Activated CD4-positive, alpha-beta T cell treated with anti-CD3 and anti-CD28 coated beads for 1 hour (primary cell): ENCODE data around the gene ALDH1B1.
A peak's percentile ranks its signal among the peaks of the same experiment; 100 is the strongest.

Experiments used
- DNase-seq: peaks from one replicate; pipeline ENCODE4 v3.0.0-alpha.2; 2020

ALDH1B1 gene

DNA sequence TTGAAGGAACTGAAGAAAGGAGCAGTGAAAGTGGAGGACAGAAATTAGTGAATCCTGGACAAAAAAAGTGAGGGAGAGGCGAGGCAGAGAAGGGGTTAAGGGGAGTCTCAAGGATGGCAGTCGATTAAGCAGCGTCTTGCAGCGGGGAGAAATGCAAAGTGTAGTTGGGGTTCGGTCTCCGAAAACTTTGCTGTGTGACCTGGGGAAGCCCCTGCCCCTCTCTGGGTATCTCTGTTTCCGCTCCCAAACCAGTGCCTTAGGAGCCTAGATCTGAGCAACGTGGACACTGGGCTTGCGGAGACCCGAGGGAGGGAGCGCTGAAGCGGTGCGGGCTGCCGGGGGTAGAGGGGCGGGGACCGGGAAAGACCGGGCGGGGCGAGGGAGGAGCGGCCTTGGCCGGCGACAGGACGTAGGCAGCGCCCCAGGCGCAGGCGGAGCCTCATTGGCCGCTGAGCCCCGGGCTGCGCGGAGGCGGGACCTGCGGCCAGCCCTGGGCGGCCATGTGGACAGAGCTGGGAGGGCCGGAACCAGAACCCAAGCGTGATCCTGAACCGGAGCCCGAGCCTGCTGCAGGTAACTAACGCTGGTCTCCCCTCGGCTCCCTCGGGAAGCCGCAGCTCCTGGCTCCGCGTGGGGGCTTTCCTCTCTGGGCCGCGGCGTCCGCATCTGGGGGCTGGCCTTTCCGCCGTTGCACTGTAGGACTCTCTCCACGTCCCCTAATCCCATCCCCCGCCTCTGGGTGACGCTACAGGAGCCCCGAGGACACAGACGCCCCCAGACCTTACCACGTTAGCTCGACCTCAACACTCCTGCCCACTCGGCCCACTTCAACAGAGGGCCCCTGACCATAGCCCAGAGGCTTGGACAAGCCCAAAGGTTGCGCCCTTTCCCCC lies at the start of gene ALDH1B1:
TSS of gene ALDH1B1 (plus strand) at position 468 of the 893 bp plus-strand sequence. CDS start 3,047 bp downstream, outside the sequence.
- peak; percentile 32 for DNase-seq

- DNase-seq, result no peak
These were observed 49.5 kb upstream of the ALDH1B1 start for GRCh38 chr9:38343037-38343436.

GRCh38 chr9:38343552-38343951 lies 49.0 kb upstream of the ALDH1B1 start:
- DNase-seq, result no peak

- no peak for DNase-seq
These were observed 47.8 kb upstream of the ALDH1B1 start for GRCh38 chr9:38344566-38345324.

DNA sequence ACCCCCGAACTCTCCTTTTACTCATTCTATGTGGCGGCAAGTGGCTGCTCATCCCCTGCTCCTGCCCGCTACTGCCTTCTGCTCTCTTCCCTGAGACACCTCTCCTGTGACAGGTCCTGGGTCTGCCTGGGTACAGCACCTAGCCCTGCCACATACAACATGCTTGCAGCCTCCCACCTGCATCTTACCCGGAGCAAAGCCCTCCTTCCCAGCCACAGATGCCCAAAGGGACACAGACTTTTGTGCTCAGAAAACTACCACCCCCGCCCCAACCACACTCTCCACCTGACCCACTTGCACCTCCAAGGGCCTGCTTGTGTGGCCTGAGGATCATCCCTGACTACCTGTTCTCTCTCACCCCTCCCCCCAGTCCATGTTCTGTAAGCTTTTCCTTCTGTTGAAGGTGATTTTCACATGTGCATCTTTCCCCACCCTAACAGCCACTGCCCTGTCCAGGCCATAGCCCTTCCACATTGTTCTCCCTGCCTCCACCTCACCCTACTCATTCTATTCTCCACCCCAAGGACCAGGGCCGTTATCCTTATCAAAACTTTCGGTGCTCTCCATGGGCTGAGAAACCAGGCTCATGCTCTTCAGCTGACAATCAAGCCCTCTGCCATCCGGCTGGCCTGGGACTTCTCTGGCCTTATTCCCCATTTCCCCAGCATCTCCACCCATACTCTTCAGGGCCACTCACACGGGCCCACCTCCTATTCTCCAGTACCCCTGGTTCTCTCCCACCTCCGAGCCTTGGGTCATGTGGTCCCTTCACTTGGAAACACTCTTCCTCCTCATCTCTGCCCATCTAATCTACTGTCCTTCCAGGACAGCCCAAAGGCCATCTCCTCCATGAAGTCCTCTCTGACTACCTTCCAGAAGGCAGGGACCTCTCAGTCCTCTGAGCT lies 46.4 kb upstream of the ALDH1B1 start:
- DNase-seq, result no peak

DNA sequence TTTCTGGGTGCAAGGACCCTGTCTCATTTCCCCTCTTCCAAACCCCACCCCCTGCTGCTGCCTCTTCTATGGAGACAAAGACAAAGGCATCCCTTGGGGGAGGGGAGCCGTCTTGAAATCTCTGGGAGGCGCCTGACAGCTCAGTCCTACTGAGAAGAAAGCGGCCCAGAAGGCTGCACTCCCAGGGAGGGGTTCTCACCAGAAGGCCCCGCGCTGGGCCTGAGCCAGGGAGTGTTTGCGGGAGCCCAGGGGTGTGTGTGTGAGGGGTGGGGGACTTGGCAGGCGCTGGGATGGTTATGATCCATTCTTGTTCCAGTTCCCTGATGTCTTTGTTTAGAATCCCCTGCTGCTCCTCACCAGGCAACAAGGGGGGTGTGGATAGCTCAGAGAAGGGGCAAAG lies 45.7 kb upstream of the ALDH1B1 start:
- DNase-seq, result no peak

DNA sequence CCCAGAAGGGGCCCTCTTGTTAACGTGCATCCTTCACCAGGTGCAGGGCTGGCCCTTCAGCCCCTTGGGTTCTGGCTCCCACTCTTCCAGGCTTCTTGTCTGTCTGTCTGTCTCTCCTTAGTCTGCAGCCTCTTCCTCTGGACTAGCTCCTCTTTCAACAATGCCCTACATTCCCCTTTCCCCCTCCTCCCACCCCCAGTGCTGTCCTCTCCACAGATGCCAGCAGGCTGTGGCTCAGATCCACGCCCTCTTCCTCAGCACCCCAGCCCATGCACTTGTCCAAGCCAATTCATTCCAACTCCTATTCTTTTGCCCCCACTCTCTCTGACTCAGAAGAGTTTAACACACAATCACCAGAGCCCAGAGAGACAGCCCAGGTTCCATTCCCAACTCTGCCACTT lies 45.2 kb upstream of the ALDH1B1 start:
- DNase-seq, result no peak

DNA sequence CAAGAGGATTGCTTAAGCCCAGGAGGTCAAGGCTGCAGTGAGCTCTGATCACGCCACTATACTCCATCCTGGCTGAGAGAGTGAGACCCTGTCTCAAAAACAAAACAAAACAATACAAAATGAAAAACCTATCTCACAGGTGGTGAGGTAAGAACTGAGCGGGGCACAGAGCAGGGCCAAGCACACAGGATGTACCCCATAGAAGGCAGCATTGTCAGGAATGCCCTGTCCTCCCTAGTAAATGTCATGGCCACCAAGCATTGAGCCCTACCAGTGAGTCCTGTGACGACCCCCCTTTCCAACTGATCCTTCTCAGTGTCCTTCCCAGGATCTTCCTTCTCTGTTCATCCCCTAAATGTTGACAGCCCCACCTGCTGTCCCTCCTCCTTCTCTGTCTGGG lies 44.6 kb upstream of the ALDH1B1 start:
- no peak for DNase-seq

DNA sequence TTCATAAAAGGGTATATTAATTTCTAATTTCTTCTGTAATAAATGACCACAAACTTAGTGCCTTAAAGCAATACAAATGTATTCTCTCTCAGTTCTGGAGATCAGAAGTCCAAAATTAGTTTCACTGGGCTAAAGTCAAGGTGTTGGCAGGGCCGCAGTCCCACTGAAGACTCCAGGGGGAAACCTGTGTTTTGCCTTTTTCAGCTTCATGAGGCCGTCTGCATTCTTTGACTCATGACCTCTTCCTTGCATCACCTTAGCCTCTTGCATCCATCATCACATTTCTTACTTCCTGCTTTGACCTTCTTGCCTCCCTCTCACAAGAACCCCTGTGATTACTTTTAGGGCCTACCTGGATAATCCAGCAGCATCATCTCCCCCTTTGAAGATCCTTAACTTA lies 42.0 kb upstream of the ALDH1B1 start:
- DNase-seq, result no peak

DNA sequence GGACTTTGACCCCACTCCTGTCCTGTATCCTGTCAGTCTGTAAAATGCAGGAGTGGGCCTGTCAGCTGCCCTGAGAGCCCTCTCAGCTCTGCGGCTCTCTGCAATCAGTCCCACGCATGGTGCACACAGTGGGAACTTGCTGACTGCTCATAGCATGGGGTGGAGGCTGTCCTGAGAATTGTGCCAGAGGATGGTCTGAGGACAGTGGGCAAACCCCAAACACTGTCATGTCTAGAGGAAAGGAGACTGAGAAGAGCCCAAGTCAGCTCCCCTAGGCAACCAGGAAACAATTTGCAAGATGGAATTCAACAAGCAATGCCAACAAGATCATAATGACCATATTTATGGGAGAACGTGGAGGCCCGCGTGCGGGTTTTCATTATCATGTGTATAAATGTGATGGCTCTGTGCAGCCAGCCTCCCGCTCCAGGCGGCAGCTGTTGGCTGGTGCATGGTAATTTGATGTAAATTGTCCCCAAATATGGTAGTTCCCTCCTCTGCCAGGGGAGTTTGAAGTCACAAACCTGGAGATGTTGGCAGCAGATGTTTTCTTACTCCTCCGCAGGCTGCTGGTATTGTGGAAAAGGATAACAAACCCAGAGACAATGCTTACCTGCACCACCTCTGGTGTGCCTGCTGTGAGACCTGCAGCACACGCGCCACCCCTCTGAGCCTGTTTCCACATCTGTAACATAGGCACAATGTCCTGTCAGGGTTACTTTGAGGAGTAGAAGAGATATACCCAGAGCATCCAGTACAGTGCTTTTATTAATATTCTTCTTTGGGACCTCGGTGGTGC lies 39.8 kb upstream of the ALDH1B1 start:
- no peak for DNase-seq

DNA sequence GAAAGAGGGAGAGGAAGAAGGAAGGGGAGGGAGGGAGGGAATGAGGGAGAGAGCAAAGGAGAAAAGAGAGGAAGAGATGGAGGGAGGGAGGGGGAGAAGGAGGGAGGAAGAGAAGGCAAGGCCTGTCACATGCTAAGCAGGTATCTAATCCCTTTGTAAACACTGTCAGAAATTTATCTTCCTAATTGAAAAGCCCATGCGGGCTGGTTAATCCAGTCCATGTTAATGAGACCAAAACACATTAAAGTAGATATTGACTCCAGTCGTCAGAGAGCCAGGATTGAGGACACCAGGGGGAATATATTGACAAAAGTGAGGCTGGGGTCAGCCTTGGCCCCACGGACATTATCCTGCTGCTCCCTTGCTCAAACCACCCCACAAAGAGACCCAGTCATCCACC lies 37.4 kb upstream of the ALDH1B1 start:
- no peak for DNase-seq

DNA sequence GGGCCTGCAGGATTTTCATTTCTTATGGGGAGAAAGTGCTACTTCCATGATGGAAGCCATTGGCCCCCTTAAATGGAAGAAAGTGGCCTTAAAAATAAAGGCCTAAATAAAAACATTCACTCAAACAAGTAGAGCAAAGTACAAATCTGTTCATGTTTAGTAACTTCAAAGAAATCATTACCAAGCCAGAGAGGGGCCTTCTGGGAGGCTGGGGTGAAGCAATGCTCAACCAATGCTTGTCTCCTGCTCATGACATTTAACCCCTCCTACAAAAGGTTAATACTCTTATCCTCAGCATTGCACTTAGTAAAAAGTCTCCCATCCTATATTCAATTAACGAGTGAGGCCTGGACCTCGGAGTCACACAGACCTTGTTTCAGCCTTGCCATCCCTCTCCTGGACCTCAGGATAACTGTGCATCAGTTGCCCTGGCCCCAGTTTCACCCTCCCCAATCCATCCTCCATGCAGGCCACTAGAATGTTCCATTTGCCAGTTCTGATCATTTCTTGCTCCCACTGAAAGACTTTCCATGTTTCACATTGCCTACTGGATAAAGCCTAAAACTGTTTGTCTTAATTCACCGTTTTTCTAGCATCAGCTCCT lies 36.9 kb upstream of the ALDH1B1 start:
- no peak for DNase-seq

DNA sequence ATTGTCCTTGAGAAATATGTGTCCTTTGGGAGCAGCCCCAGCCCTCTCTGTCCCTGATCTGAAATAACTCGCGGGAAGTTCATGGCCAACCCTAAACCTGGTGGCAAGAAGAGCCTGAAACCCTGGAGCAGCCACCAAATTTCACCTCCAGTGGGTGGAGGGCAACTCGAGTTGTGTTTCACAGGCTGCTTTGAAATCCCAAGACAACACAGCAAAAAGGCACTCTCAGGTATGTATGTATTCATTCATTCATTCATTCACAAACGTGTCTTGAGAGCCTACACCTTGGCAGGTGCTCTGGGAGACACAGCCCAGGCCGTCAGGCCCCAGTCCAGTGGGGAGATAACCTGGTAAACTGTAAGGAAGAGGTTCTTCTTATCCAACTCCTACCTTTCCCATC lies 35.7 kb upstream of the ALDH1B1 start:
- DNase-seq, result no peak

DNA sequence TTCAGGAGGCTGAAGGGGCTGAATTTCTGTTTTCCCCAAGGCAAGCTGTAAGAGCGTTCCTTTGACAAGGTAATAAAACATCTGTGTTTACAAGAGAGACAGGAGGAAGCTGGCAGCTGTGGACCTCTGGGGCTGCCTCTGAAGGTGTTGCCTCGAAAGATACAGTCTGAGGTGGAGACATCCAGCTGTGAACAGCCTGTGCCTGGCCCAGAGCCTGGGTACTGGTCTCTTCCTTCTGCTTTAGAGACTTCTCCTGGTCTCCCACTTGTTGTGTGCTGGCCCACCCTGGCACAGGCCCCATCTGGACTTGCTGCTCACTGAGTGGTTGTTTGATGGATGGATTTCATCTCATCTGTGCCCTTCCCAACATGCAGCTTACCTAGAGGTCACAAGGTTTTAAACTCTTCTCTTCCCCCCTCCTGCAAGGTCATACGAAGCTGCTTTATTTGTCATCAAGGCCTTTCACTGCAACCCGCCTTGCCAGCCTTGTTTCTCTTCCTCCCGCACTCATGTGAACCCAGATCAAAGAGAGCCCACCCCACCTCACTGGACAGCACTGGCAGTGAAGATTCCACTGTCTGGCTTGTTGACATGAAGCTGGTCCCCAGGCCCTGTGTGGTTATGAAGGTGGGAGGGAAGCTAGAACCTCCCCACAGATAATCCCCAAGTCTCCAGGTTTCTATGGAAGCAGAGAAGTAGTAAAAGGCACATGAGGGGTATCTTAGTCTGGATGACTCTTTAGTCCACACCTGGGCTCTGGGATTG lies 35.0 kb upstream of the ALDH1B1 start:
- DNase-seq, result no peak

DNA sequence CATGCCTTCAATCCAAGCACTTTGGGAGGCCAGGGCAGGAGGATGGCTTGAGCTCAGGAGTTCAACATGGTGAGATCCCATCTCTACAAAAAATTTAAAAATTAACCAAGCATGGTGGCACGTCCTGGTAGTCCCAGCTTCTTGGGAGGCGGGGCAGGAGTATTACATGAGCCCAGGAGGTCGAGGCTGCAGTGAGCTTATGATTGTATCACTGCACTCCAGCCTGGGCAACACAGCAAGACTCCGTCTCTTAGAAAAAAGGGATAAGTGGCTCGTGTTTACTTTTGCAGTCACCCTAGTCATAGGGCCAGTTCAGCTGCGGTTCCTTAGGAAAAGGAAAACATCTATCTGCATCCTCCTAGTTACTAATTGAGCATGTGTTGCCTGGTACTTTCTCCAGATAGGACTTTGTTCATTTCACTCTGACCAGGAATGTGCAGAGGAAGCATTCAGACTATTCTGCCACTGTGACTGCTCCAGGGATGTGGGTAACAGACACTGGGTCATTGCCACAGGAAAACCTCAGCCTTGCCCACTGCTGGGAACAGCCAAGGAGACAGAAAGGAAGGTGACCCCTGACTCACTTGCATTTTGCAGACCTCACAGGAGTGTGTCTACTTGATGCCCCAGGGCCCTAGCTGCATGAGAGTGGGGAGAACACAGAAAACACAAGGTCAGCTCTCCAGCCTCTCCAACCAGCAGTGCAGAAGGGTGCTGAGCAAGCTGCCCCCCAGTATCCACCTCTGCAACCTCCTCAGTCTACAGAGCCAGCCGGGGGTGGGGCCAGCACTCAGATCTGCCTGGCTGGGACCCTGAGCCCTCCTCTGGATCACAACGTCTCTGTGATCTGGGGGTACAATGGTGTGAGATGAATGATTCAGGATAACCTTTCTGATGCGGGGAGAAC lies 33.9 kb upstream of the ALDH1B1 start:
- DNase-seq, result no peak

DNA sequence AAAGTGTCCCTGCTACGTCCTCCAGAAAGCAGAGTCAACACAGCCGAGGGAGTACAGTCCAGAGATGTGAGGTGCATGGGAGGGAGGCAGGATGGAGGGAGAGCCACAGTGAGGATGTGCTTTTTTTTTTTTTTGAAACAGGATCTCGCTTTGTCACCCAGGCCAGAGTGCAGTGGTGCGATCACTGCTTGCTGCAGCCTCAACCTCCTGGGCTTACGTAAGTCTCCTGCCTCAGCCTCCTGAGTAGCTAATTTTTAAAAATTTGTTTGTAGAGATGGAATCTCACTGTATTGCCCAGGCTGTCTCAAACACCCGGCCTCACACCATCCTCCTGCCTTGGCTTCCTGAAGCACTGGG lies 33.2 kb upstream of the ALDH1B1 start:
- DNase-seq, result no peak

DNA sequence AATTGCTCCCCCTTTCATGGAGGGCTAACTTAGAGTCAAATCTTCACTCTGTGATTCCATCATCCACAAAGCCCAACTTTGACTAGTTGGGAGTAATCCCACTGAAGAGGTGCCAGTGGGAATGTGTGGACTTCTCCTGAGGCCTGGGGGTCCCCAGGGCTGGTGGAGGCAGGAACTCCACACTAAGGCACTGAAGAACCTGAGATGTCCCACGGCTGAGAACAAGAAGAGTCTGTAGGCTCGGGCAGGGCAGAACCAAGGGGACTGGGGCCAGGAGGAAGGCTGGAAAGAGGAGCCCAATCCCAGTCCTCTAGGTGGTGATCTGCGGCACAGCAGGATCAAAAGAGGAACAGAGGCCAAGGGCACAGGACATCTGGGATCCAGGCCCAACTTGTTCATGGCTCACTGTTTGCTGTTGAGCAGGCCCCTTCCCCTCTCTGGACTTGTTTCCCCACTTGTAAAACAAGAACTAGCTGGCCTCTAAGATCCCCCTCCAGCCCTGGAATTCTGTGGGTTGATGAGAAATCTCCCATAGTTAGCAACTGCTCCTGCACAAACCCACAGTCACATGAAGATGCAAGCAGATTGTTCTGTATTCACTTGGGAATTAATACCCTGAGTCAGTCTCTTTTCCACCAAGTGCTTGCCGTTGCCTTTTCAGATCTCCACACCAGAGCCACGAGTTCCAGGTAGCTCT lies 32.7 kb upstream of the ALDH1B1 start:
- no peak for DNase-seq

- no peak for DNase-seq
These were observed 31.5 kb upstream of the ALDH1B1 start for GRCh38 chr9:38360839-38361472.

- DNase-seq, result no peak
These were observed 31.0 kb upstream of the ALDH1B1 start for GRCh38 chr9:38361473-38361850.
